IMR-90 (cell line): ENCODE results near the gene NCLN. TPM values are rescaled to one million over a fixed set of nuclear protein-coding genes. Genes with fewer than 3 reads are reported as not detected.

ENCODE experiments used
- ATAC-seq: fragments of 200-7000 bp; cut with Tn5 transposase; 2 replicates; pipeline ENCODE4 v1.9.1; 2020; ENCODE audit warnings: low read depth, mild to moderate bottlenecking, moderate library complexity
- BruUV-seq: library from RNA; stranded (reverse); fragments of 400-500 nt; replicated peaks from 2 replicates; lab custom pipeline; 2021; lab: Mats Ljungman, UMichigan
- CTCF ChIA-PET: fragments of 300-600 bp; formaldehyde crosslinking; extraction: SDS; loops from one replicate; lab custom pipeline; 2021; ENCODE audit warnings: antibody characterized with exemption; lab: Yijun Ruan, JAX
- POLR2A ChIA-PET: fragments of 300-600 bp; sonication (Branson Sonifier 250); formaldehyde crosslinking; loops from one replicate; lab custom pipeline; 2022; ENCODE audit warnings: antibody characterized with exemption; ENCODE audit not compliant: unreplicated experiment; lab: Charles Lee
- DNase-seq: peaks from one replicate; pipeline ENCODE4 v3.0.0; 2013
- H2AFZ ChIP-seq: replicated peaks from 2 replicates; pipeline ENCODE3; 2013; ENCODE audit warnings: low read length, mild to moderate bottlenecking; ENCODE audit not compliant: poor library complexity
- H2AK5ac ChIP-seq: 2 replicates; pipeline ENCODE4 v1.6.1; 2013; ENCODE audit warnings: low read depth, low read length, inconsistent platforms
- H2AK9ac ChIP-seq: replicated peaks from 2 replicates; pipeline ENCODE3; 2013; ENCODE audit warnings: mild to moderate bottlenecking, low read depth, low read length, moderate library complexity; ENCODE audit not compliant: poor library complexity
- H2BK120ac ChIP-seq: 2 replicates; pipeline ENCODE4 v1.6.1; 2013; ENCODE audit warnings: low read depth, low read length, inconsistent platforms
- H2BK15ac ChIP-seq: 3 replicates; pipeline ENCODE4 v1.6.1; 2013; ENCODE audit warnings: low read depth, low read length, inconsistent platforms
- H2BK20ac ChIP-seq: 2 replicates; pipeline ENCODE4 v1.6.1; 2013; ENCODE audit warnings: low read depth, mild to moderate bottlenecking, inconsistent platforms, low read length, moderate library complexity
- H2BK5ac ChIP-seq: 2 replicates; pipeline ENCODE4 v1.6.1; 2013; ENCODE audit warnings: mild to moderate bottlenecking, low read depth, low read length, inconsistent platforms; ENCODE audit not compliant: poor library complexity, severe bottlenecking
- H3K14ac ChIP-seq: replicated peaks from 2 replicates; pipeline ENCODE4 v1.6.1; 2013; ENCODE audit warnings: low read depth, low read length, inconsistent platforms
- H3K18ac ChIP-seq: 2 replicates; pipeline ENCODE4 v1.6.1; 2013; ENCODE audit warnings: low read depth, low read length, control low read depth
- H3K23ac ChIP-seq: 2 replicates; pipeline ENCODE4 v1.6.1; 2013; ENCODE audit warnings: low read depth, low read length, inconsistent platforms
- H3K27ac ChIP-seq: 2 replicates; pipeline ENCODE4 v1.5.1; 2013; ENCODE audit warnings: mild to moderate bottlenecking, control low read depth, low read length; ENCODE audit not compliant: insufficient read depth
- H3K27me3 ChIP-seq: 2 replicates; pipeline ENCODE4 v1.6.1; 2013; ENCODE audit warnings: low read length; ENCODE audit not compliant: control insufficient read depth, insufficient read depth
- H3K36me3 ChIP-seq: 2 replicates; pipeline ENCODE4 v1.6.1; 2013; ENCODE audit warnings: low read length, mixed read lengths; ENCODE audit not compliant: control insufficient read depth, insufficient read depth
- H3K4ac ChIP-seq: 2 replicates; pipeline ENCODE4 v1.6.1; 2013; ENCODE audit warnings: low read depth, low read length, inconsistent platforms
- H3K4me1 ChIP-seq: 2 replicates; pipeline ENCODE4 v1.6.1; 2013; ENCODE audit warnings: low read length, mixed read lengths; ENCODE audit not compliant: control insufficient read depth, insufficient read depth
- H3K4me2 ChIP-seq: 2 replicates; pipeline ENCODE4 v1.6.1; 2013; ENCODE audit warnings: low read depth, mild to moderate bottlenecking, control low read depth, low read length, moderate library complexity
- H3K4me3 ChIP-seq: 2 replicates; pipeline ENCODE4 v1.5.1; 2013; ENCODE audit warnings: low read depth, mild to moderate bottlenecking, control low read depth, low read length, moderate library complexity; ENCODE audit not compliant: insufficient read depth
- H3K56ac ChIP-seq: 2 replicates; pipeline ENCODE4 v1.6.1; 2013; ENCODE audit warnings: low read length, inconsistent platforms; ENCODE audit not compliant: insufficient read depth; ENCODE audit errors: extremely low read depth
- H3K79me1 ChIP-seq, 2 experiments: 2 replicates each; pipeline ENCODE4 v1.6.1; 2013; ENCODE audit warnings: low read length in 2 of 2, inconsistent platforms in 1 of 2, low read depth in 1 of 2
- H3K9ac ChIP-seq: 2 replicates; pipeline ENCODE4 v1.6.1; 2013; ENCODE audit warnings: low read depth, low read length, control low read depth
- H3K9me1 ChIP-seq: 2 replicates; pipeline ENCODE4 v1.6.1; 2013; ENCODE audit warnings: low read length, inconsistent platforms; ENCODE audit not compliant: insufficient read depth
- H3K9me3 ChIP-seq: 2 replicates; pipeline ENCODE4 v1.6.1; 2013; ENCODE audit warnings: low read length; ENCODE audit not compliant: control insufficient read depth, insufficient read depth
- H4K20me1 ChIP-seq: 2 replicates; pipeline ENCODE4 v1.6.1; 2013; ENCODE audit warnings: low read length, inconsistent platforms; ENCODE audit not compliant: insufficient read depth
- H4K5ac ChIP-seq: 2 replicates; pipeline ENCODE4 v1.6.1; 2013; ENCODE audit warnings: mild to moderate bottlenecking, low read depth, low read length, control low read depth
- H4K8ac ChIP-seq, 2 experiments: 2 replicates each; pipeline ENCODE4 v1.6.1; 2013; ENCODE audit warnings: low read depth in 2 of 2, low read length in 2 of 2, control low read depth in 1 of 2, inconsistent platforms in 1 of 2
- H4K91ac ChIP-seq: 2 replicates; pipeline ENCODE4 v1.6.1; 2013; ENCODE audit warnings: low read depth, low read length, inconsistent platforms; ENCODE audit not compliant: insufficient read depth
- MAFK ChIP-seq: IDR thresholded peaks from 2 replicates; pipeline ENCODE4 v1.6.1; 2012; ENCODE audit warnings: low read depth, low read length, improper control_type of control experiment
- WGBS, 2 experiments: methylation state at CpG; one replicate each; pipeline versions ENCODE4 v1.1.5 to v1.1.7; 2013; ENCODE audit warnings: missing lambda C conversion rate in 2 of 2; ENCODE audit not compliant: insufficient read length in 1 of 2; ENCODE audit errors: extremely low coverage in 2 of 2; 5-methylcytosine and 5-hydroxymethylcytosine counted together
- dilution Hi-C: fragments of 300-500 bp; cut with HindIII; formaldehyde crosslinking; loops from one replicate; pipeline ENCODE4 v1.14.3; 2018; ENCODE audit warnings: low sequenced_read_pairs; ENCODE audit not compliant: unreplicated experiment
- in situ Hi-C: fragments of 300-500 bp; cut with MboI; formaldehyde crosslinking; loops from 3 replicates; pipeline ENCODE4 v1.14.3; 2019; ENCODE audit warnings: low sequenced_read_pairs, inconsistent platforms, mixed read lengths
- intact Hi-C: fragments of 100-400 bp; cut with micrococcal nuclease; formaldehyde crosslinking; loops from 2 replicates; pipeline ENCODE4 v1.10.0; 2022
- polyA plus RNA-seq, 3 experiments: library from polyadenylated mRNA; depleted of rRNA; stranded (reverse); fragments of >200 nt; gene quantifications; 2 replicates each; pipeline ENCODE4 v1.2.3, GENCODE V29; 2012; ENCODE audit warnings: low replicate concordance in 1 of 3
- total RNA-seq: library from RNA; depleted of rRNA; stranded (reverse); fragments of >200 nt; gene quantifications from 2 replicates; pipeline ENCODE4 v1.2.3, GENCODE V29; 2012
- TF ChIP-seq, protein P1 (sequence below): conservative IDR thresholded peaks from 2 replicates; pipeline ENCODE4 v1.5.1; 2012; ENCODE audit warnings: mild to moderate bottlenecking, low read depth, low read length, improper control_type of control experiment

NCLN gene
- total and polyA plus RNA-seq, 2 of the 4 experiments (the other 2 are of a cell fraction) = 32.8 to 90.8 TPM

DNA sequence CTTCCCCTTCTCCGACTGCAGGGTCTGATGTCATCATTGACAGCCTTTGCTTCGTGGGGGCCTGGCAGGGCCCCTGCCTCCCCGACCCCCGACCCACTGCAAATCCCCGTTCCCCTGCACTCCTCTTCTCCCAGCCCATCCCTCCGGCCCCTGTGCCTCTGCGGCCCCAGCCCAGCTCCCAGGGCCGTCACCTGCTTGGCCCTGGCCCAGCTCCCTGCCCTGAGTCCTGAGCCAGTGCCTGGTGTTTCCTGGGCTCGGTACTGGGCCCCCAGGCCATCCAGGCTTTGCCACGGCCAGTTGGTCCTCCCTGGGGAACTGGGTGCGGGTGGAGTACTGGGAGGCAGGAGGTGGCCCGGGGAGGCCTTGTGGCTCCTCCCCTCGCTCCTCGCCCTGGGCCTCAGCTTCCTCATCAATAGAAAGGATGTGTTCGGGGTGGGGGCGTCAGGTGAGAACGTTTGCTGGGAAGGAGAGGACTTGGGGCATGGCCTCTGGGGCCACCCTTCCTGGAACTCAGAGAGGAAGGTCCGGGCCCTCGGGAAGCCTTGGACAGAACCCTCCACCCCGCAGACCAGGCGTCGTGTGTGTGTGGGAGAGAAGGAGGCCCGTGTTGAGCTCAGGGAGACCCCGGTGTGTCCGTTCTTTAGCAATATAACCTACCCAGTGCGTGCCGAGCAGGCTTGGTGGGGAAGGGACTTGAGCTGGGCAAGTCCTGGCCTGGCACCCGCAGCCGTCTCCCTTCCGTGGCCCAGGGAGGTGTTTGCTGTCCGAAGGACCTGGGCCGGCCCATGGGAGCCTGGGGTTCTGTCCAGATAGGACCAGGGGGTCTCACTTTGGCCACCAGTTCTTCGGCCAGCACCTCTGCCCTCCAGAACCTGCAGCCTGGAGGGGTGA lies 22.8 kb downstream of the NCLN start:
- Histone ChIP-seq H3K9me1 (no peaks in the 10 kb centered on the region), H3K27ac (no peak overlapping the region), H3K4ac (no peak overlapping the region), H4K91ac (no peak overlapping the region), H3K18ac (no peak overlapping the region), H3K56ac (no peak overlapping the region), H3K27me3 (no peaks in the 10 kb centered on the region), H2BK15ac (no peak overlapping the region), H4K8ac (no peak overlapping the region), H2AK5ac (no peak overlapping the region), H3K4me1 (no peaks in the 10 kb centered on the region), H3K4me3 (no peak overlapping the region), H3K4me2 (no peak overlapping the region), H3K79me1 (no peaks in the 10 kb centered on the region), H4K5ac (no peak overlapping the region), H2BK5ac (no peak overlapping the region), H3K9me3 (no peaks in the 10 kb centered on the region), H2AK9ac (no peak overlapping the region), H3K14ac (no peak overlapping the region), H2BK20ac (no peak overlapping the region), H2BK120ac (no peak overlapping the region), H2AFZ (no peak overlapping the region), H4K20me1 (peaks cover 13% of the 10 kb centered on the region), H3K9ac (no peak overlapping the region), H3K36me3 (peaks cover 22% of the 10 kb centered on the region), H3K23ac (no peak overlapping the region)
- ATAC-seq (no peak), DNase-seq (no peak)
- ChIA-PET CTCF (no interaction called here), POLR2A (no interaction called here)
- no peak for TF ChIP-seq MAFK
- TF ChIP-seq, protein P1, sequence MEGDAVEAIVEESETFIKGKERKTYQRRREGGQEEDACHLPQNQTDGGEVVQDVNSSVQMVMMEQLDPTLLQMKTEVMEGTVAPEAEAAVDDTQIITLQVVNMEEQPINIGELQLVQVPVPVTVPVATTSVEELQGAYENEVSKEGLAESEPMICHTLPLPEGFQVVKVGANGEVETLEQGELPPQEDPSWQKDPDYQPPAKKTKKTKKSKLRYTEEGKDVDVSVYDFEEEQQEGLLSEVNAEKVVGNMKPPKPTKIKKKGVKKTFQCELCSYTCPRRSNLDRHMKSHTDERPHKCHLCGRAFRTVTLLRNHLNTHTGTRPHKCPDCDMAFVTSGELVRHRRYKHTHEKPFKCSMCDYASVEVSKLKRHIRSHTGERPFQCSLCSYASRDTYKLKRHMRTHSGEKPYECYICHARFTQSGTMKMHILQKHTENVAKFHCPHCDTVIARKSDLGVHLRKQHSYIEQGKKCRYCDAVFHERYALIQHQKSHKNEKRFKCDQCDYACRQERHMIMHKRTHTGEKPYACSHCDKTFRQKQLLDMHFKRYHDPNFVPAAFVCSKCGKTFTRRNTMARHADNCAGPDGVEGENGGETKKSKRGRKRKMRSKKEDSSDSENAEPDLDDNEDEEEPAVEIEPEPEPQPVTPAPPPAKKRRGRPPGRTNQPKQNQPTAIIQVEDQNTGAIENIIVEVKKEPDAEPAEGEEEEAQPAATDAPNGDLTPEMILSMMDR = no peak
- 95% methylated on average over 11 of the region's 33 CpGs; no CpG with 5 or more reads in 1 of the 2 experiments for WGBS, 2 experiments
- intact Hi-C loops (no loop called here), in situ Hi-C loops (no loop called here), dilution Hi-C loops (no loop called here)
- no TSS peak for BruUV-seq
